Measurements from ENCODE around the gene ACTN4. TPM values are rescaled to one million over a fixed set of nuclear protein-coding genes. Genes with fewer than 3 reads are reported as not detected.
A peak's percentile ranks its signal among the peaks of the same experiment; 100 is the strongest.

The ACTN4 gene
- total RNA-seq, 2 donors from 2014 or later, result 1,019 to 1,060 TPM

GRCh38 chr19:38725469-38726283 is 78.2 kb downstream of the ACTN4 start:
- no peaks in the 10 kb centered on the region for H3K9me3 ChIP-seq
- intact Hi-C loops (cut with DNase I), result no loop called here
- no peaks in the 10 kb centered on the region for H3K27me3 ChIP-seq
- H3K36me3 ChIP-seq, result peaks cover 64% of the 10 kb centered on the region
- DNase-seq, result no peak
- TF ChIP-seq CTCF (IDR thresholded peaks at IDR 0.05), result no peak
- no peak overlapping the region for H3K4me3 ChIP-seq
- H3K4me1 ChIP-seq, result no peaks in the 10 kb centered on the region
- no peak overlapping the region for H3K27ac ChIP-seq
- H3K9ac ChIP-seq (ENCODE audit: low read depth in 2 of 2, low read length in 2 of 2), result no peak overlapping the region

- Histone ChIP-seq H3K4me3 (no peak overlapping the region), H3K36me3 (peaks cover 60% of the 10 kb centered on the region), H3K27me3 (no peaks in the 10 kb centered on the region), H3K4me1 (no peaks in the 10 kb centered on the region), H3K9me3 (no peaks in the 10 kb centered on the region), H3K9ac (ENCODE audit: low read depth in 2 of 2, low read length in 2 of 2) (no peak overlapping the region), H3K27ac (no peak overlapping the region)
- no peak for DNase-seq
- no peak for TF ChIP-seq CTCF (IDR thresholded peaks at IDR 0.05)
- intact Hi-C loops (cut with DNase I), result no loop called here
Measured at GRCh38 chr19:38726284-38726673, 78.8 kb downstream of the ACTN4 start.

- H3K36me3 ChIP-seq, result peaks cover 54% of the 10 kb centered on the region
- H3K4me3 ChIP-seq, result no peak overlapping the region
- TF ChIP-seq CTCF (IDR thresholded peaks at IDR 0.05), result no peak
- no peaks in the 10 kb centered on the region for H3K27me3 ChIP-seq
- H3K9ac ChIP-seq (ENCODE audit: low read depth in 2 of 2, low read length in 2 of 2), result peak overlapping the region in 1 of 2 donors; percentile 20
- no peaks in the 10 kb centered on the region for H3K4me1 ChIP-seq
- no peak for DNase-seq
- H3K27ac ChIP-seq, result no peak overlapping the region
- H3K9me3 ChIP-seq, result no peaks in the 10 kb centered on the region
- intact Hi-C loops (cut with DNase I), result no loop called here
Measured at GRCh38 chr19:38726761-38727301, 79.4 kb downstream of the ACTN4 start.

- H3K4me3 ChIP-seq, result no peak overlapping the region
- no peak for DNase-seq
- H3K9ac ChIP-seq (ENCODE audit: low read depth in 2 of 2, low read length in 2 of 2), result peak overlapping the region in 1 of 2 donors; percentile 20
- intact Hi-C loops (cut with DNase I), result no loop called here
- no peaks in the 10 kb centered on the region for H3K27me3 ChIP-seq
- TF ChIP-seq CTCF (IDR thresholded peaks at IDR 0.05), result no peak
- H3K27ac ChIP-seq, result no peak overlapping the region
- H3K9me3 ChIP-seq, result no peaks in the 10 kb centered on the region
- no peaks in the 10 kb centered on the region for H3K4me1 ChIP-seq
- H3K36me3 ChIP-seq, result peaks cover 49% of the 10 kb centered on the region
Measured at GRCh38 chr19:38727306-38727867, 79.9 kb downstream of the ACTN4 start.

- no peak for TF ChIP-seq CTCF (IDR thresholded peaks at IDR 0.05)
- no peak overlapping the region for H3K27ac ChIP-seq
- intact Hi-C loops (cut with DNase I), result no loop called here
- peaks cover 44% of the 10 kb centered on the region for H3K36me3 ChIP-seq
- H3K4me1 ChIP-seq, result no peaks in the 10 kb centered on the region
- no peaks in the 10 kb centered on the region for H3K27me3 ChIP-seq
- peak overlapping the region in 1 of 2 donors; percentile 19 for H3K9ac ChIP-seq (ENCODE audit: low read depth in 2 of 2, low read length in 2 of 2)
- H3K4me3 ChIP-seq, result no peak overlapping the region
- no peaks in the 10 kb centered on the region for H3K9me3 ChIP-seq
- DNase-seq, result no peak
Measured at GRCh38 chr19:38727868-38728660, 80.6 kb downstream of the ACTN4 start.
